Breast epithelium (tissue), 4 donors: ENCODE measurements around the gene CCDC88C. TPM values are rescaled to one million over a fixed set of nuclear protein-coding genes. Genes with fewer than 3 reads are reported as not detected.

Source experiments
- DNase-seq, 2 donors: peaks; one replicate each; pipeline ENCODE4 v3.0.0-alpha.2; 2019; ENCODE audit warnings: low spot score in 2 of 2
- H3K27ac ChIP-seq, 2 donors: fragments of 200-600 bp; sonication (generic) in 1 of 2; one replicate each; pipeline ENCODE4 v1.5.1; 2016 to 2019; ENCODE audit warnings: mild to moderate bottlenecking in 1 of 2
- H3K27me3 ChIP-seq, 2 donors: fragments of 200-600 bp; sonication (generic) in 1 of 2; one replicate each; pipeline versions ENCODE4 v1.5.1 to v1.6.0; 2017 to 2019; ENCODE audit warnings: control low read depth in 1 of 2, mild to moderate bottlenecking in 1 of 2
- H3K36me3 ChIP-seq: fragments of 200-600 bp; one replicate; pipeline ENCODE4 v1.5.1; 2019
- H3K4me1 ChIP-seq, 2 donors: fragments of 200-600 bp; sonication (generic); one replicate each; pipeline ENCODE4 v1.5.1; 2016 to 2019; ENCODE audit warnings: control low read depth in 1 of 2
- H3K4me3 ChIP-seq, 3 donors: fragments of 200-600 bp; sonication (generic); 1 replicate in 2 of 3; 2 replicates in 1 of 3; pipeline ENCODE4 v1.5.1; 2016 to 2019; ENCODE audit warnings: mild to moderate bottlenecking in 3 of 3, moderate library complexity in 2 of 3
- H3K9me3 ChIP-seq, 2 donors: fragments of 200-600 bp; sonication (generic) in 1 of 2; one replicate each; pipeline ENCODE4 v1.5.1; 2016 to 2019; ENCODE audit warnings: control low read depth in 1 of 2
- POLR2A ChIP-seq: fragments of 450-650 bp; IDR thresholded peaks from one replicate; pipeline ENCODE4 v1.6.1; 2016; ENCODE audit warnings: antibody characterized with exemption, mild to moderate bottlenecking, moderate library complexity
- POLR2AphosphoS5 ChIP-seq, 3 donors: sonication (generic); formaldehyde crosslinking; IDR thresholded peaks; one replicate each; pipeline ENCODE4 v1.6.1; 2017; ENCODE audit warnings: antibody characterized with exemption in 3 of 3
- intact Hi-C: fragments of 100-400 bp; cut with DNase I; formaldehyde crosslinking; loops from one replicate; pipeline ENCODE4 v1.15.1; 2023; ENCODE audit warnings: low total_unique reads
- total RNA-seq, 3 donors: library from RNA; depleted of rRNA; stranded (reverse); fragments of >200 nt; gene quantifications; one replicate each; pipeline ENCODE4 v1.1.0, GENCODE V29; 2016
- TF ChIP-seq, protein P1 (sequence below), 3 donors: fragments of 450-650 bp; IDR thresholded peaks; one replicate each; pipeline ENCODE4 v1.5.1; 2016 to 2017; ENCODE audit warnings: antibody characterized with exemption in 3 of 3, mild to moderate bottlenecking in 3 of 3, moderate library complexity in 3 of 3

The CCDC88C gene
- total RNA-seq, 3 donors from 2014 or later, result 5.8 to 25.9 (median 19.3) TPM

DNA sequence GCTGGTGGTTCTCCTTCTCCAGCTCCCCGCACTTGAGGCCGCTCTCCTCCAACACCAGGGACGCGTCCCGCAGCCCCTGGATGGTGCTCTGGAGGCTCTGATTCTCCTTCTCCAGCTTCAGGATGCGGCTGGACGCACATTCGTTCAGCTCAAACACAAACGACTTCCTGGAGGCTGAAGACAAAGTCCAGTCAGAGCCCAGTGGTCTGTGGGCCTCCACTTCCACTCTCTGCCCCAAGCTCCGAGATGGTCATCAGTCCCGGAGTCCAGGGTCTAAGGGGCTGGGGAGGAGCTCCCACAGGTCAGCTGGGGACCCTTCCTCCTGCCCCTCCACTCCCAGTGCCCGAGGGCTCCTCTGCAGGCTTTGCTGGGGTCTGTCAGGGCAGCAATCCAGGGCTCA lies 96.5 kb downstream of the CCDC88C start:
- Histone ChIP-seq H3K4me1 (peaks cover 0 to 9% of the 10 kb centered on the region in 2 donors), H3K9me3 (no peaks in the 10 kb centered on the region), H3K27ac (peak overlapping the region in 1 of 2 donors; percentile 19), H3K27me3 (no peaks in the 10 kb centered on the region), H3K36me3 (no peaks in the 10 kb centered on the region), H3K4me3 (no peak overlapping the region)
- intact Hi-C loops, result no loop called here
- no peak for DNase-seq
- TF ChIP-seq POLR2AphosphoS5 (IDR thresholded peaks at IDR 0.05) (no peak), POLR2A (no peak)
- TF ChIP-seq, protein P1, sequence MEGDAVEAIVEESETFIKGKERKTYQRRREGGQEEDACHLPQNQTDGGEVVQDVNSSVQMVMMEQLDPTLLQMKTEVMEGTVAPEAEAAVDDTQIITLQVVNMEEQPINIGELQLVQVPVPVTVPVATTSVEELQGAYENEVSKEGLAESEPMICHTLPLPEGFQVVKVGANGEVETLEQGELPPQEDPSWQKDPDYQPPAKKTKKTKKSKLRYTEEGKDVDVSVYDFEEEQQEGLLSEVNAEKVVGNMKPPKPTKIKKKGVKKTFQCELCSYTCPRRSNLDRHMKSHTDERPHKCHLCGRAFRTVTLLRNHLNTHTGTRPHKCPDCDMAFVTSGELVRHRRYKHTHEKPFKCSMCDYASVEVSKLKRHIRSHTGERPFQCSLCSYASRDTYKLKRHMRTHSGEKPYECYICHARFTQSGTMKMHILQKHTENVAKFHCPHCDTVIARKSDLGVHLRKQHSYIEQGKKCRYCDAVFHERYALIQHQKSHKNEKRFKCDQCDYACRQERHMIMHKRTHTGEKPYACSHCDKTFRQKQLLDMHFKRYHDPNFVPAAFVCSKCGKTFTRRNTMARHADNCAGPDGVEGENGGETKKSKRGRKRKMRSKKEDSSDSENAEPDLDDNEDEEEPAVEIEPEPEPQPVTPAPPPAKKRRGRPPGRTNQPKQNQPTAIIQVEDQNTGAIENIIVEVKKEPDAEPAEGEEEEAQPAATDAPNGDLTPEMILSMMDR (IDR thresholded peaks at IDR 0.05), result no peak

DNA sequence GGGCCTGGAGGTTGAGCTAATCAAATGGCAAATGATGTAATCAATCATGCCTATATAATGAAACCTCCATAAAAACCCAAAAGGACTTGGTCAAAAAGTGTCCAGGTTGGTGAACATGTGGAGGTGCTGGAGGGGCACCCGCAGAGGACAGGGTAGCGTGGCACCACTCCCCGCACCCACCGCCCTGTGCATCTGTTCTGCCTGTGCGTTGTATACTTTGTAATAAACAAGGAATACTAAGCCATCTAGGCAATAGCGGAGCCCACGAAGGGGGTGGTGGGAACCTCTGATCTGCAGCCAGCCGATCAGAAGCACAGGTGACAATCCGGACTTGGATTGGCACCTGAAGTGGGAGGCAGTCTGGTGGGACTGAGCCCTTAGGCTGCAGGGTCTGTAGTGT lies 97.4 kb downstream of the CCDC88C start:
- Histone ChIP-seq H3K36me3 (no peaks in the 10 kb centered on the region), H3K4me3 (no peak overlapping the region), H3K27ac (no peak overlapping the region), H3K27me3 (no peaks in the 10 kb centered on the region), H3K4me1 (peaks cover 0 to 9% of the 10 kb centered on the region in 2 donors), H3K9me3 (no peaks in the 10 kb centered on the region)
- TF ChIP-seq, protein P1 (IDR thresholded peaks at IDR 0.05), result no peak
- TF ChIP-seq POLR2A (no peak), POLR2AphosphoS5 (IDR thresholded peaks at IDR 0.05) (no peak)
- intact Hi-C loops, result no loop called here
- DNase-seq, result no peak

DNA sequence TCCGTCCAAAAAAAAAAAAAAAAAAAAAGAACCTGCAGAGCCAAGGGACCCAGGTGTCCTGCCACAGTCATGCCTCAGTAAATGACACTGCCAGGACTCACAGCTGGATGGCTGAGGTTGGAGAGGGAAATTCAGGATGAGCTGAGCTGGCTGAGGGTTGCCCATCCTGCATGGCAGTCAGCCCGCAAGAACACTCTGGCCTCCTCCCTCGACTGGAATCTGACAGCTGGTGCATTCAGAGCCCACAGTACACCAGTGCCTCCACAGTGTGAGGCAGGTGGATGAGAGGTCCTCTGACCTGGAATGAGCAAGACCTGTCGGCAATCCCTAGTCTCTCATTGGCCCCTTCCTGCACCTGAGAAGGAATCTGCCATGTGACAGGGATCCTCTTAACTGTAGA lies 98.7 kb downstream of the CCDC88C start:
- no peak overlapping the region for H3K27ac ChIP-seq
- TF ChIP-seq POLR2A, result no peak
- TF ChIP-seq, protein P1 (IDR thresholded peaks at IDR 0.05), result no peak
- TF ChIP-seq POLR2AphosphoS5 (IDR thresholded peaks at IDR 0.05), result no peak
- H3K27me3 ChIP-seq, result no peaks in the 10 kb centered on the region
- no peak overlapping the region for H3K4me3 ChIP-seq
- peaks cover 0 to 9% of the 10 kb centered on the region in 2 donors for H3K4me1 ChIP-seq
- DNase-seq, result no peak
- intact Hi-C loops, result no loop called here
- H3K9me3 ChIP-seq, result no peaks in the 10 kb centered on the region
- no peaks in the 10 kb centered on the region for H3K36me3 ChIP-seq

DNA sequence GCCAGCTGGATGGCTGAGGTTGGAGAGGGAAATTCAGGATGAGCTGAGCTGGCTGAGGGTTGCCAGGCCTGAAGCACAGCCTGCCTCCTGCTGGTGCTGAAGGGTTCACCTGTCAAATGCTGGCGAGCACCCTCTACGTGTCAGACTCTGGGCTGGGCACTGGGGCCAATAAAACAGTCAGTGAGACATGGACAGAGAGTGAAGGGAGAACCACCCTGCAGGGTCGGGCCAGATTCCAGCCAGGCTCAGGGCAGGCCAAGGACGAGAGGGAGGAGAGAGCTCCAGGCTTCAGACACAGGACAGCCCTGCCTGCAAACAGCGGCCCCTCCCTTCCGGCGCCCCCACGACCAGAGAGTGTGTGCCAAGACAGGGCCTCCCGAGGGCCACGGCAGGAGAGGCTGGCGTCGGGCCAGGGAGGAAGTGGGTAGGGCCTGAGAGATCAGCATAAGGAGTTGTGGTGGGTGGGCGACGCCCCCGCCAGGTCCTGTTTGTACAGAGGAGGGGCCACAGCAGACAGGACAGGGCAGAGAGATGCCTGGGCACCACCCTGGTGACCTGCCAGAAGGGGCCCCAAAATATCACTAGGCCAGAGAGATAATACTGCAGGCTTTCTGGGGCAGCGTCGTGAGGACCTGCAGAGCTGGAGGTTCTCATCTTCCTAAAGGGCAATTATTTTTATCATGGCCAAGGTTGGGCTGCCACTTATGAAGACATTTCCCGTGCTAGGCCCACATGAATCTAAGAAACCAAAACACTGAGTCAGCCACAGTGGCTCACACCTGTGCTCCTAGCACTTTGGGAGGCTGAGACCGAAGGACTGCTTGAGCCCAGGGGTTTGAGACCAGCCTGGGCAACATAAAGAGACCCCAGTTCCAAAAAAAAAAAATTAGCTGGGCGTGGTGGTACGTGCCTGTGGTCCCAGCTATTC lies 100.0 kb downstream of the CCDC88C start:
- Histone ChIP-seq H3K36me3 (no peaks in the 10 kb centered on the region), H3K27me3 (no peaks in the 10 kb centered on the region), H3K4me1 (peaks cover 0 to 9% of the 10 kb centered on the region in 2 donors), H3K27ac (peak overlapping the region; percentile 10 to 35), H3K4me3 (no peak overlapping the region), H3K9me3 (no peaks in the 10 kb centered on the region)
- peak in 1 of 2 donors; percentile 76 for DNase-seq
- no peak for TF ChIP-seq POLR2A
- peak in 1 of 3 donors; percentile 25 for TF ChIP-seq POLR2AphosphoS5 (IDR thresholded peaks at IDR 0.05)
- intact Hi-C loops, result no loop called here

DNA sequence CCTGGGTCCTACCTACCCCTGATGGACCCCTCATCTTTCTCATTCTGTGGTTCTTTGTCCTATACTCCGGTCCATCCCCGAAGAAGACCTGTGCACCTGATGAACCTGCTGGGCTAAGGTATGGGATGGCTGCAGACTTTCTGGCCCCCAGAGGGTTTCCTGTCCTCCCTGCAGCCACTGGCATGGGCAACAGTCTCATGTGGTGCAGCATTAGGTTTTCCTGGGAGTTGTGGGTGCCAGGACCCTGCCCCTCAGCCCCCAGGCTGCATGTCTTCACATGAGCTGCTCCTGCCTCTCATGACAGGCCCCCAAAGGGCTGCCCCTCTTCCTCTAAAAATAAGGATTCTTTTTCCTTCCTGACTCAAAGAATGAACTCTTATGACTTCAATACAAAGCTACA lies 100.9 kb downstream of the CCDC88C start:
- Histone ChIP-seq H3K27ac (no peak overlapping the region), H3K9me3 (no peaks in the 10 kb centered on the region)
- intact Hi-C loops, result no loop called here

More for the DNA sequence above, 100.9 kb downstream of the CCDC88C start:
- Histone ChIP-seq H3K36me3 (no peaks in the 10 kb centered on the region), H3K27me3 (no peaks in the 10 kb centered on the region), H3K4me1 (peaks cover 0 to 9% of the 10 kb centered on the region in 2 donors), H3K4me3 (no peak overlapping the region)
- TF ChIP-seq POLR2A (no peak), POLR2AphosphoS5 (IDR thresholded peaks at IDR 0.05) (no peak)
- TF ChIP-seq, protein P1 (IDR thresholded peaks at IDR 0.05), result no peak
- no peak for DNase-seq
